Stimulated activated CD8-positive, alpha-beta memory T cell treated with anti-CD3 and anti-CD28 coated beads, Interleukin-7, amount 100 ng/mL, for 48 hours (primary cell): ENCODE results near the gene PROKR1.
A peak's percentile ranks its signal among the peaks of the same experiment; 100 is the strongest.
"Not testable (repeated sequence)": the region's sequence is repeated elsewhere in the genome, so short reads cannot be mapped to it uniquely, and the experiment has no call there.

Experiments used
- DNase-seq, 2 donors: peaks; one replicate each; pipeline ENCODE4 v3.0.0-alpha.2; 2020; ENCODE audit warnings: low read depth in 1 of 2; ENCODE audit errors: extremely low read depth in 1 of 2

PROKR1 gene

DNA sequence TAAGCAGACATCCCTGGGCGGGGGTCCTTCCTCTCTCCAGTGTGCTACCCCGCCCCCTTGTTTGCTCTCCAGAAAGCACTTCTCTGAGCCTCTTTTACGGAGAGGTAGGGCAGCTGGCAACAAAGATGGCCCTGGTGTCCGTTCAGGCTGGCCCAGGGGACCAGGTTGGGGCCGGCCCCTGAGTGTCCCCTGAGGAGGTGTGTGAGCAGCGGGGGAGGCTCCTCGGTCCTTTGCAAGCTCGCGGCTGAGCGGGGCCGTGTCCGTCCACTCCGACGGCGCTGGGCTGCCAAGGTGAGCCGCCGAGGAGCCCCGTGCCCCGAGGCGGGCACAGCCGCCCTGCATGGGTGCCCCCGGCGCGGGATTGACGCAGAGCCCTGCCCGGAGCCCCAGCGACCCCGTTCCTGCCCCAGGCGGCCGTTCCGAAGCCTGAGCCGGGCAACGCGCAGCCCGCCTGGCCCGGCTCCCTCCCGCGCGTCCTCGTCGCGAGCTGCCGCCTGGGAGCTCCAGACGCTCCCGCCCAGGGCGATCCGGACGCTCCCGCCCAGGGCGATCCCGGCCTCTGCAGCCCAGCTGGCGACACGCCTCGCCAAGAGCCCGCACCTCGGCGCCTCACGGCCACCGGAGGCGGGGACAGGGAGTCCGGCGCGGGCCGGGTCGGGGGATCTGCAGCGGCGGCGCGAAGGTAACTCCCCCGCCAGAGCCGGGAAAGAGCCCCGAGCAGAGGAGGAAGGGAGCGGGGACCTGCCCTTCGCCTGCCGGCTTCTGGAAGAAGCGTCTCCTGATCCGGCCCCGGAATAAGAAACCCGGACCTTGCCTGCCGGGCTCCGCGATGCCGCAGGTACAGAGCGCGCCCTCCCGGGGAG, at the start of gene PROKR1:
PROKR1 (plus strand) TSS at position 569 of the 863 bp plus-strand sequence. CDS start 2,243 bp downstream, outside the sequence.
- no peak for DNase-seq

DNA sequence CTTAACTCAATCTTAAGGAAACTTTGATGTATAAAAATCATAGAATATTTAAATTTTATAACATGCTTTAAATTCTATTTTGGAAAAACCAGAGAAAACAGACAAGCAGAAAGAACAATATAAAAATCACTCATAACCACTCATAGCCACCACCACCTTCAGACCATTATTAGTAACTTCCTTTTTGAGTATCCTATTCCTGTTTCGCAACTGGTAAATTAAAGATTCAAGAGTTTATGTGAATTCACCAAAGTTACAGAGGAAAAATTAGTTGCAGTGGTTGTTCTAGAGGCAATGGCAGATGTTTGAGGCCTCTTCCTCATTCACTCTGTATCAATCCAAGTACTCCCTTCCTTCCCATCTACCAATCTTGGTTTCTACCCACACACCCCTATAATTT, 49.3 kb upstream of the PROKR1 start:
- no peak for DNase-seq

DNA sequence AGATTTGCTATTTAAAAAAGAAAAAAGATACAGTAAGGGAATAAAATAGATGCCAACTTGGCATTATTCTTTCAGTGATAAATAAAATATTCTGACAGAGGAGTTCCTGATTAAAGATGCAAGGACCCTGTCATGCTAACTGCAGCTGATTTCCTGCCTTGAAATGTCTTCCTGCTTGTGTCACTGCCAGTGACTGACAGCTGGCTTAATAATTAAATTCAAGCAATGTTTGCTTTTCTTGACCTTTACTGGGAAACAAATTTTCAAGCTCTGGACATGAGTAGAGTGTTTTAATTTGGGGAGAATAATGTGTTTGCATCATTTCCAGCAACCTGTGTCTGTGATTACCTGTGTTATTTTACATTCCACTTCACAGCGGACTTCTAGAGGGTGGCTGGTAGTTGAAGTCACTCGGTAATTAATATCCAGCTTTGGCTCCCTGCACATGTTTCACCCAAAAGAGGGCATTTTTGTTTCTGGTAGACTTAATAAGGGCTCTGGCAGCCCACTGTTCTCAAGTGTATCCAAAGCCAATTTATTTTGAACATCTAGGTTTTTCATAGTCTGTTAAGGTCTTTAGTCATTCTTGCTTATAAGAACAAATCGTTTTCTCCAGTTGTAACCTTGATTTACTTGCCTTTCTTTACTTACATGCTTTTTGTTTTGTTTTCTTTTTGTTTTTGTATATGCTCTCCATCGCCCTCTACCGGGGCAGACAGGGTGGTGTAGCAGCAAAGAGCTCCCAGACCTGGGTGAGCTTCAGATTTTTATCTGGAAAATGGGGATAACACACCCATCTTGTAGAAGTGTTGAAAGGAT, 48.5 kb upstream of the PROKR1 start:
- DNase-seq, result peak; percentile 2 to 25

DNA sequence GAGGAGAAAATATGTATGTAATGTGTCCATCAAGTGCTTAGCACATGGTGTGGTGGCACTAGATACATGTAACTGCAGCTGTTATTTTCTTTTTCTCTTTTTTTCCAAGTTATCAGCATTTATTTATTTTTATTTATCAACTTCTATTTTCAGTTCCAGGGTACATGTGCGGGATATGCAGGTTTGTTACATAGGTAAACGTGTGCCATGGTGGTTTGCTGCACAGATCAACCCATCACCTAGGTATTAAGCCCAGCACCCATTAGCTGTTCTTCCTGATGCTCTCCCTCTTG, 47.9 kb upstream of the PROKR1 start:
- not testable (repeated sequence) for DNase-seq

DNA sequence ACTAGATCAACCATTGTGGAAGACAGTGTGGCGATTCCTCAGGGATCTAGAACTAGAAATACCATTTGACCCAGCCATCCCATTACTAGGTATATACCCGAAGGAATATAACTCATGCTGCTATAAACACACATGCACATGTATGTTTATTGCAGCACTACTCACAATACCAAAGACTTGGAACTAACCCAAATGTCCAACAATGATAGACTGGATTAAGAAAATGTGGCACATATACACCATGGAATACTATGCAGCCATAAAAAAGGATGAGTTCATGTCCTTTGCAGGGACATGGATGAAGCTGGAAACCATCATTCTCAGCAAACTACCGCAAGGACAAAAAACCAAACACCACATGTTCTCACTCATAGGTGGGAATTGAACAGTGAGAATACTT, 42.9 kb upstream of the PROKR1 start:
- not testable (repeated sequence) for DNase-seq

DNA sequence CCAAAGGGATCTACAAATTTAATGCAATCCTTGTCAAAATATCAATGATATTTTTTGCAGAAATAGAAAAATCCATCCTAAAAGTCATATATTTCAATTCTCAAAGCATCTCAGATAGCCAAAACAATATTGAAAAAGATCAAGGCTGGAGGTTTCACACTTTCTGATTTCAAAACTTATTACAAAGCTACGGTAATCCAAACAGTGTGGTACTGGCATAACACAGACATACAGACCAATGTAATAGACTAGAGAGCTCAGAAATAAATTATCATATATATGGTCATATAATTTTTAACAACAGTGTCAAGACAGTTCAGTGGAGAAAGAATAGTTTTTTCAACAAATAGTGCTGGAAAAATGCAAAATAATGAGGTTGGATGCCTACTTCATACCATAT, 40.3 kb upstream of the PROKR1 start:
- no peak for DNase-seq

DNA sequence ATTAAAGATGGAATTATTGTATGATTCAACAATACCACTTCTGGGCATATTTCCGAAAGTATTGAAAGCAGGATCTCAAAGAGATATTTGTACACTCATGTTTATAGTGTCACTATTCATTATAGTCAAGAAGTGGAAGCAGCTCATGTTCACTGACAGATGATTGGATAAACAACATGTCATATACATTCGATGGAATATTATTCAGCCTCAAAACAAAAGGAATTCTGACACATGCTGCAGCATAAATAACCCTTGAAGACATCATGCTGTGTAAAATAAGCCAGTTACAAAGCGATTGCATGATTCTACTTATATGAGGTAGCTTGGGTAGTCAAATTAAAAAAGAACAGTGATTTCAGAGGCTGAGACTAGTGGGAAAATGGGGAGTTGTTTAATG, 39.3 kb upstream of the PROKR1 start:
- no peak for DNase-seq

DNA sequence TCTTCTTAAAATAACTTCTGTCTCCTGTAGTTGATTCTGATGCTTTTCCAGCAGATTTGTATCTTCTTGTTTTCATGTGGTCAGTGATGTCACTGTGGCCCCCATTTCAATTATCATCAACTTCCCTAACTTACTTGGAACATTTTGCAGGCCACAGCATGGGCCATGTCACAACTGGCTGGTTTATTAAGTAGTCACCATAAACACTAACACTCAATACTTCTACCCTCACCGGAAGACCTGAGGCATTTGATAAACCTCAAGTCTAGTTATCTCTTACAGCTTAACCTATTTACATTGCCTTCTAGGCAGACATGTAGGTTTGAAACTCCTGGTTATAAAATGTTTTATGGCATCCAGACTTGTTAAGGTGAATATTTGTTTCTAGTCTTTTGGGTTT, 37.4 kb upstream of the PROKR1 start:
- no peak for DNase-seq

DNA sequence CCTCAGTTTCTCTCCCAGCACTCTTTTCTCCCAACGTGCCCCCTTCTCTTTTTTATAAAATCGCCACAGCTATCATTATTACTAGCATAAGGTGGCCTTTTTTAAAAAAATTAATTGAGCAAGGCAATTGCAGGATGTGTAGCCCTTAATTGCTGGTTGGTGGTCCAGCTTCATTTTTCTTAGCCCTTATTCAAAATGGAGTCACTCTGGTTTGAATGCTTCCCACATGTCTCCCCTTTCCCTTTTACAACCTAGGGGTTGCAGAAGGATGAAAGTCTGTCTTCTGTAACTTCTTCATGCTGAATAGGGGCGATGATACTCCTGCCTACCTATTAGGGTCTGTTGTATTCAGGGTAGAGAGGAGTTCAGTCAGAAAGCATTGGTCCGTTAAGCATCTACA, 36.6 kb upstream of the PROKR1 start:
- no peak for DNase-seq

DNA sequence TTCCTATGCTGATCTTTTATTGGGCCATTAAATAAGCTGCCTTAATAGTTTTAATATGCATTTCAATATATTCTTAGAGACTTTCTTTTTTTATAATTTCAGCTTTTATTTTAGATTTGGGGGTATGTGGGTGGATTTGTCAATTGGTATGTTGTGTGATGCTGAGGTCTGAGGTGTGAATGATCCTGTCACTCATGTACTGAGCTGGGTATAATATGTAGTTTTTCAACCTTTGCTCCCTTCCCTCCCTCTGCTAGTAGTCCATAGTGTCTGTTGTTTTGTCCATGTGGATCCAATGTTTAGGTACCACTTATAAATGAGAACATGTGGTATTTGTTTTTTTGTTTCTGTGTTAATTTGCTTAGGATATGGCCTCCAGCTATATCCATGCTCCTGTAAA, 35.5 kb upstream of the PROKR1 start:
- DNase-seq, result no peak

DNA sequence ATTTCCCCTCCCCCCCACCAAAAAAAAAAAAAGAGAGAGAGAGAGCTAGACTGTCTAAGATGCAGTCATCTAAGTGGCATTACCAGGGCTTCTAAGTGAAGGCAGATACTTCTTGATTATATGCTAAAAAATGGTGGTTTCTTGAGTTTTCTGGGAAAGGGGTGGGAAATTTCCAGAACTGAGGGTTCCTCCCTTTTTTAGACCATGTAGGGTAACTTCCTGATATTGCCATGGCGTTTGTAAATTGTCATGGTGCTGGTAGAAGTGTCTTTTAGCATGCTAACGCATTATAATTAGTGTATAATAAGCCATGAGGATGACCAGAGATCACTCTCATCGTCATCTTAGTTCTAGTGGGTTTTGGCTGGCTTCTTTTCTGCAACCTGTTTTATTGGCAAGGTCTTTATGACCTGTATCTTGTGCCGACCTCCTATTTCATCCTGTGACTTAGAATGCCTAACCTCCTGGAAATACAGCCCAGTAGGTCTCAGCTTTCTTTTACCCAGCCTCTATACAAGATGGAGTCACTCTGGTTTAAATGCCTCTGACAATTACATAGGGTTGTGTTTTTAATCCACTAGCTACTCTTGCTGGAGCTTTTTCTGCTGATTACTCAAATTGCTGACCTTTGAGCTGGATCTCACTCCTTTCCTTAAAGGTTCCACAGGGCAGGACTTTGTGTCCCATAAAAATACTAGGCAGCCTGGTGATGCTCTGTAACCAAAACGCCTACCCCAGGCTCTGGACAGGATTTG, 30.4 kb upstream of the PROKR1 start:
- DNase-seq, result no peak

DNA sequence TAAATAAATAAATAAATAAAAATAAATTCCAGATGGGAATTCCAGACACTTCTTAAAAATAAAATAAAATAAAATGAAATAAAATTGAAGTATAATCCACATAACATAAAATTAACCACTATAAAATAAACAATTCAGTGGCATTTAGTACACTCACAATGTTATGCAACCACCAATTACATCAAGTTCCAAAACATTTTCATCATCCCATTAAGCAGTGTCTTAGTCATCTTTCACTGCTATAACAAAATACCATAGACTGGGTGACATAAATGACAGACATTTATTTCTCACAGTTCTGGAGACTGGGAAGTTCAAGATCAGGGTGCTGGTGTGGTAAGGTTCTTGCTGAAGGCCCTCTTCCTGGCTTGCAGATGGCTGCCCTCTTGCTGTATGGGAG, 22.6 kb upstream of the PROKR1 start:
- no peak for DNase-seq

DNA sequence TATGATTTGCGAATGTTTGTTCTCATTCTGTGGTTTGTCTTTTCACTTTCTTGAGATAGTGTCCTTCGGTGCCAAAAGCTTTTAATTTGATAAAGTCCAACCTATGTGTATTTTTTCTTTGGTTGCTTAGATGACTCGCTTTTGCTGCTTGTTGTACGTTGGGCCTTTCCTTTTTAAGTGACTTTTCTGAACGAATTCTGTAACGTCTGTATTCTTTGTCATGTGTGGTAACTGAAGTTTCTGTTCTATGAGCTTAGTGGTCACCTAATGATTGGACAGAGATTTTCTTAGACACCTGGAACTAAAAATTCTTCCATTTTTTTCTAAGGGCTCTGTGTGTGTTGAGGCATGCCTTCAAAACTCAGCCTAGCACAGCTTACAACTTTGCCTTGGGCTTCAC, 19.6 kb upstream of the PROKR1 start:
- no peak for DNase-seq

DNA sequence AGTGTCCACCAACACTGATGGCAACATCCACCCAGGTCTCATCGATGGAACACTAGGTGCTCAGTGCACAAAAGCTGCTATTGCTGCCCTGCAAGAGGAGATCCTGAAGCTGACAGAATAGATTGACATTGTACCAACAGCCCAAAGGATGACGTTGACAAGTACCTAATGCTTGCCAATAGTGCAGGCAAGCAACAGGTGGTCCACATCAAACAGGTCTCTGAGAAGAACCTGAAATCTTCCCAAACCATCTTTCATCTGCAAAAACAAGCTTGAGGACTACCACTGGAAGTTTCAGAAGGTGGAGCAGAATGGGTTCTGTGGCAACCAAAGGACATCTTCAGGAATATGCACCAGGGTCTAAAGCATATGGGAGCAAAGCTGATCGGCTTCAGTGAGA, 15.8 kb upstream of the PROKR1 start:
- no peak for DNase-seq

DNA sequence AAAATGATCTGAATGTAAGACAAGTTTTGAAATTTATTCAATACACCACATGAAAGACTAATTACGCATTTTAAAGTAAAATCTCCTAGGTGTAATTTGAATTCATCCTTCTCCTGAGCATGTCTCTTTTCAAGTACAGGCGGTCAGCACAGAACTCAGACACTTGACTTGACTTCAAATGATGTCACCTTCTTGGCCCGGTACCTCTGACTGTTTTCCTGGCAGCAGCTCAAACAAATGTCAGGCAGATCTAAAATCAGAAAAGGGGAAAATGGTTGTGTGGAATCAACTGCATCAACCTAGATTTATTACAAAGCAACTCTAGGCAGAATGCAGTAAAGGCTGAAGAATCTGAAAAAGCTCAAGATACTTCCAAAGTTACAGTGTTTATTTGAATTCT, 11.4 kb upstream of the PROKR1 start:
- no peak for DNase-seq

DNA sequence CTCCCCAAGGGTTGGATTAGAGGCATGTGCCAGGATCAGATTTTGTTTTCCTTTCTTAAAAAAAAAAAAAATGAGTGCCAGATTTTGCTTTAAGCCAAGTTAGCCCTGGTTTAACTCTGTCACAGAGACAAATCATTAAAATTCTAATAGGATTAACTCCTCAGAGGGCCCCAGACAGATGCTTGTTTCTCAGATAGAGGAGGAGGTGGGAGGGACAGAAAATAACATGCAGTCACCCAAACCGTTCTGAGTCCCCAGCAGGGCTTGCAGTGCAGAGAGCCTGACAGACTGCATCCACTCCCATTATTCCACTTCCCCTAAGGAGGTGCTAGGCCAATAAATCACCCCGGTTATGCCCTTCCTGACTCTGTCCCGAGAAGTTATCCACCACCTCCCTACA, 6.3 kb upstream of the PROKR1 start:
- no peak for DNase-seq

DNA sequence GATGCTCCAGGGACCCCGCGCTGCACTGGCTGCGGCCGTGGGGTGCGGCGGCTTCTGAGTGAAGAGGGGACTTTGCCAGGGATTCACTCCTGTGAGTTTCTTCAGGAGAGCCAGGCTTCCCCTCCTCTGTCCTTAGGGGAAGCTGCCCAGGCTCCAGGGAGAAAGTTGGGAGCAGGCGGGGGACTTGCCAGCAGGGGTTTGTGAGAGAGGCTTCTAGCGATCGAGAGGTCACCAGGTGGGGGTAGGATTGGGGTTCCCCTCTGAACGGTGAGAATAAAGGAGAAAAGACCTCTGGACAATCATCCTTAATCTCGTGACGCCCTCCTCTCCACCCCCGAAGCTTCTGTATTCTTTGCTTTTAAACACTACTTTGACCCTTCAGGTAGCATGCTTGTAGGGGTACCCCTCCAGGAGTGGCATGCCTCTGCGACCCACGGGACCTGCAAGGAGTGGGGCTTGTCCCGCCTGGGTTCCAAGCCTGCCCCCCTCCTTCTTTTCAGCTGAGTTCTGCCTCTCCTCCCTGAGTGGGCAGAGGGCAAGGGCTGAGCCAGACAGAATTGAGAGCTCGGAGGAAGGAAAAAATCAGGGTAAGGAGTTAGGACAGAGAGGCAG, 601 bp downstream of the PROKR1 start:
- DNase-seq, result no peak

DNA sequence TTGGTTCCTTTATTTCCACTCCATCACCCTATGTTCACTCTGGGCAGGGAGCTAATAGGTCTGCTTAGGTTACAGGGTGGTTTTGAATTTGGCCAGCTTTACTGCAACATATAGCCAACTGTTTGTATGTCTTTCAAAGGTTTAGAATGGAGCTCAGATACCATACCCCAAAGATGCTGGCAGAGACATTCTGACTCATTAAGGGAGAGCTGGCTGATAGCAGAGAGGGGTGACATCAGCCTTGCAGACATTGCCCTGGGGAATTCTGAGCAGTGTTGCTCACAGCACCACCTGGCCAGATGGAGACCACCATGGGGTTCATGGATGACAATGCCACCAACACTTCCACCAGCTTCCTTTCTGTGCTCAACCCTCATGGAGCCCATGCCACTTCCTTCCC, 2.1 kb downstream of the PROKR1 start:
- DNase-seq, result no peak

DNA sequence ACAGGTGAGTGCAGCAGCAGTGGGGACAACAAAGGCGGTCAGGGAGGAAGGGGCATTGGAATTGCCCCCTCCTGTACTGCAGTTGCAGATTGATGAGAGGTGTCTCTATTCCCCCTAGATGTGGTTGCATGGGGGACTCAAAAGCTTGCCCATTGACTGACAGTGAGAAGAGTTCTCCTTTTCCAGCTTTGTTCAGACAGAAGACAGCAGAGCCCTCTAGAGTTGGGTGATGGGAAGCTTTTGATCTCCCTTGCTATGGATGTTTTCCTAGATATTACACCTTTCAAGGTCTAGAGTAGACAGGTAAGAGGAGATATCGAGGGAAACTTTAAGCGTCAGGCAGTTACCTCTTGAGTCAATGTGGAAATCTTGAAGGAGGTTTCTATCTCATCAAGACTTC, 2.9 kb downstream of the PROKR1 start:
- DNase-seq, result no peak

DNA sequence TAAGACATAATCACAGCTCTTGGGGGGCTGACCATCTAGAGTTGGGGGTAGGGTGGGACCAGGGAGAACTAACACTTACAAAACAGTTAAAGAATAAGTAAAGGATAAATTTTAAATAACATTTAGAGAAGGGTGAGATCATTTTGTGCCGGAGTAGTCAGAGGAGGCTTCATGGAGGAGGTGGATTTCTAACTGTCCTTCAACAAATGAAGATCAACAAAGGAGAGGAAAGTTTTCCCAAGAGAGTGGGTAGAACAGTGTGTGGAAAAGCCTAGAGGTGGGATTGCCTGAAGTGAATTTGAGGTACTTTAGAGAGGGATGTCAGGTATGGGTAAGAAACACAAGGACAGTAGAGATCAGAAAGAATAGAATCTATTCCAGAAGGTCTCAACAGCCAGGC, 7.3 kb downstream of the PROKR1 start:
- no peak for DNase-seq

DNA sequence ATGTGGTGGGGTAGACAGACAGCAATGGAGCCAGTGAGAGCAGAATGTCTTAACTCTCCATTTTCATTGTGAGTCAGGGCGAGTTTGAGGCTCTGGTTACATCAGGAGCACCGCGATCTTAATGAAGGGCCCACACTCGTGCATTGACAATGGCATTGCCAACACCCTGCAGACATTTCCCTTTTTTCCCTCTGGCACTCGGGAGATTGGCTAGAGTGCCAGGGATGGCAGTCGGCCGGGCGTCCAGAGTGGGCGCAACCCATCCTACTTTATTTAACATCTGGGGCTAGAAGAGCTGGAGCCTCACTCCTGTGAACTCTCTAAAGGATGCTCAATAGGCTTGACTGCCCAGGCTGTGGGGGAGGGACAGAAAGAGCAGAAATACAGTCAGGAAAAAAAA, 9.7 kb downstream of the PROKR1 start:
- no peak for DNase-seq
